ENCODE results near the gene DPEP1.
"Not testable (repeated sequence)": the region's sequence is repeated elsewhere in the genome, so short reads cannot be mapped to it uniquely, and the experiment has no call there.

The DPEP1 gene

DNA sequence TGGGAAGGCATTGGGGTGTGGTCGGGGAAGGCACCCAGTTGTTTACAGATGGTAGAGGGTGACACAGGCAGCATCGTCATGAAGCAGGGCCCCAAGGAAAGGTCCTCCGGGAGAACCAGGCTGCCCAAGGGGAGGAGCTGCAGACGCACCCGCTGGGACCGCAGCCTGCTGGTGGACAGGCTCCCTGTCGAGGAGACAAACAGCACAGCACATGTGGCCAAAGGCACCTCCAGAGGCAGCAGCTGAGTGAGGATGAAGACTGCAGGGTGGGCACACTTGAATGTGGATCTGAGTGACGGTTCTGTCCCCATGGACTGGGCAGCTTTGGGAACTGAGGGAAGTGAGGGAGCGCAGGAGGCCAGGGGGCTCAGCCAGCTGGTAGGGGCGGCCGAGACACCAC, 31.7 kb downstream of the DPEP1 start:
- no peak for DNase-seq

GRCh38 chr16:89646270-89646669, 32.8 kb downstream of the DPEP1 start:
- no peak for DNase-seq

DNA sequence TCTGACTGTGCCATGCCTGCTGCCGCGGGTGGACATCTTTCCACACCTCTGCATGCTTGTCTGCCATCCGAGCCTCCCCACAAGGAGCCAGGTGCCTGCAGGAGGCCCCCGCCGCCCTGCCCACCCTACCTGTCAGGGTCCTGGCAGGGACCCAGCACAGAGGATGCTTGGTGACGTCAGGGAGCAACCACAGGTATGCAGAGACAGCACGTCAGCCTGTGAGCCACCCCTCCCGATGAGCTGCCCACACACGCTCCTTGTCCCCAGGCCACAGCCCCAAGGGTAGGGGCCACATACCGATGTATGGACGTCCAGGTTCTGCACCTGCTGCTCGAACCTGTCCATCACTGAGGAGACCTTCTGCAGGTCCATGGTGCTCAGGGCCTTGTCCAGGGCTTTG, 33.5 kb downstream of the DPEP1 start:
- DNase-seq: no peak

- peak in 3 of 56 donors; percentile 12 to 23 (median 18) for DNase-seq
Observed at GRCh38 chr16:89651584-89651983, 38.1 kb downstream of the DPEP1 start.

- DNase-seq: no peak
Observed at GRCh38 chr16:89653656-89654295, 40.3 kb downstream of the DPEP1 start.

- no peak for DNase-seq
Observed at GRCh38 chr16:89655062-89655643, 41.7 kb downstream of the DPEP1 start.

GRCh38 chr16:89656435-89657121, 43.1 kb downstream of the DPEP1 start:
- DNase-seq: no peak

DNA sequence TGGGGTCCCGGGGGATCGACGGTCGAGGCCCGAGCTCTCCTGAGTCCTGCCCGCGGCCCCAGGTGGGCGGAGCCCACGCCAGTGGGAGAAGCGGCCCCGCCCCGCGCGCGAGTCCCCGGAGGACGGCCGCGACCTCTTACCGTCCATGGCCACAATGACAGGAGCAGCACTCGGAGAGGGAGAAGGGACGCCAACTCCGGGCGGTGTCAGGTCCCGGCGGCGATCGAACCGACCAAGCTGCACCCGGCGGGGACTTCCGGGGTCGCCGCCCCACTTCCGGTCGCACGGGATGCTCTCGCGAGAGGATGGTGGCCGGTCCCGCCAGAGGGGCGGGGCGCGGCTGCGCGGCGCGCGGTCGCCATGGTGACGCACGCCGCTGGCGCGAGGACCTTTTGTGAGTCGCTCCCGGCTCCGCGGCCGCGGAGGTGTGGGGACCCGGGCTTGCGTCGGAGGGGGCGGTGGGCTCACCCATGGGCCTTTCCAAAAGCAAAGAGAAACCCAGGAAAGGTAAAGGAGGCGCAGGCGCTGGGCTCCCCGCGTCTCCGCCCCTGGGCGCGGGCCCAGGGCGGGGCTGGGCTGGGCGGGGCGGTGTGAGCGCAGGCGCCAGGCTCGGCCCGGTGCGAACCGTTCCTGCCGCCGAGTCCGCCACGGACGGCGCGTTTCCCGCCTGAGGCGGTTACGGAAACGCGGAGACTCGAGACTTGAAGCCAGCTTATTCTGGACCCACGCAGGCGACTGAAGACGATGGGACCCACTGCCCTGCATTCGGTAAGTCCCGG, 44.2 kb downstream of the DPEP1 start, which contains the start of the genes CHMP1A and SPATA33:
CHMP1A (minus strand) TSS at position 267 of the 779 bp plus-strand sequence; CDS start at position 147, 120 bp downstream.
SPATA33 (plus strand) TSS at position 395 of the 779 bp plus-strand sequence; CDS start at position 471, 76 bp downstream.
- DNase-seq: peak in 55 of 56 donors; percentile 44 to 94 (median 79)

- no peak for DNase-seq
Observed at GRCh38 chr16:89658221-89658879, 44.9 kb downstream of the DPEP1 start.

DNA sequence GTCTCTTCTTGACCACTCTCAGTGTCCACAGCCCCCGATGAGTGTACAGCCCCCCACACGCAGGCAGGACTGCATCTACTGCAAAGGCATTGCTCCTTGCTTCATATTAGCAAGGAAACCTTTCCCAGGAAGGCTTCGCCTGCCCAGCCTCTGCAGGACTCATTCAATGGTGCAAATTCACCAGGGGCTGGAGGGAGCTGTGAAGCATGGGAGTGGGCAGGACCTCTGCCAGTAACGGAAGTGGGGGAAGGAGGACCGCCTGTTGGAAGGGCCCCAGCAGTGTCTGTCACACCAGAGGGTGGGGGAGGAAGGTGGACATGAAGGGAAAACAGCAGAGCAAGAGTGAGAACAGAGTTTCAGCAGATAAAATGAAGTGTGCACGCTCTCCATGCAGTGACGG, 46.7 kb downstream of the DPEP1 start:
- DNase-seq: no peak

GRCh38 chr16:89661215-89661614, 47.8 kb downstream of the DPEP1 start:
- no peak for DNase-seq

- not testable (repeated sequence) for DNase-seq
Observed at GRCh38 chr16:89664238-89664637, 50.8 kb downstream of the DPEP1 start.

DNA sequence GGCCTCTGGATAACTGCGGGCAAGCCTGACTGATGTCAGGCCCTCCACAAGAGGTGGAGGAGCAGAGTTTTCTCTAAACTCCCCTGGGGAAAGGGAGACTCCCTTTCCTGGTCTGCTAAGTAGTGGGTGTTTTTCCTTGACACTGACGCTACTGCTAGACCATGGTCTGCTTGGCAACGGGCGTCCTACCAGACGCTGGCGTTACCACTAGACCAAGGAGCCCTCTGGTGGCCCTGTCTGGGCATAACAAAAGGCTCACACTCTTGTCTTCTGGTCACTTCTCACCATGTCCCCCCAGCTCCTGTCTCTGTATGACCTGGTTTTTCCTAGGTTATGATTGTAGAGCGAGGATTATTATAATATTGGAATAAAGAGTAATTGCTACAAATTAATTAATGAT, 53.6 kb downstream of the DPEP1 start:
- DNase-seq: peak in 11 of 56 donors; percentile 14 to 59 (median 24)

GRCh38 chr16:89667633-89668032, 54.2 kb downstream of the DPEP1 start:
- no peak for DNase-seq

DNA sequence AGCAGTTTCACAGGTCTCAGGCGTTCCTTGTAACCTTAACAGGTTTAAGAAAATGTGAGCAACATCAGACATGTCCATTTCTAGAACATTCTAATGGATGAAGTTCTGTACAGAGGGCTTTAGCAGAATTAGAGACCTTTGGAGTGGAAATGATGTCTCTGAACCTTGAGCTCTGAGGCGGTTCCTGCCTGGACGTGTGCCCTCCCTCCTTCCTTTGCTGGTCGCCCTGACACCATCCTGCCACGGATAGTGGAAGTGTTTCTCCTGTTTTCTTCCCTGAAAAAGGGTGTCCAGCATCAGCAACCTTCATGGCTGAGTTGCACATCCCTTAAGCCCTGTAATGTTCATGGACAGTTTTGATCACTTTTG, 55.3 kb downstream of the DPEP1 start:
- DNase-seq: no peak

- DNase-seq: no peak
Observed at GRCh38 chr16:89669755-89670154, 56.3 kb downstream of the DPEP1 start.

DNA sequence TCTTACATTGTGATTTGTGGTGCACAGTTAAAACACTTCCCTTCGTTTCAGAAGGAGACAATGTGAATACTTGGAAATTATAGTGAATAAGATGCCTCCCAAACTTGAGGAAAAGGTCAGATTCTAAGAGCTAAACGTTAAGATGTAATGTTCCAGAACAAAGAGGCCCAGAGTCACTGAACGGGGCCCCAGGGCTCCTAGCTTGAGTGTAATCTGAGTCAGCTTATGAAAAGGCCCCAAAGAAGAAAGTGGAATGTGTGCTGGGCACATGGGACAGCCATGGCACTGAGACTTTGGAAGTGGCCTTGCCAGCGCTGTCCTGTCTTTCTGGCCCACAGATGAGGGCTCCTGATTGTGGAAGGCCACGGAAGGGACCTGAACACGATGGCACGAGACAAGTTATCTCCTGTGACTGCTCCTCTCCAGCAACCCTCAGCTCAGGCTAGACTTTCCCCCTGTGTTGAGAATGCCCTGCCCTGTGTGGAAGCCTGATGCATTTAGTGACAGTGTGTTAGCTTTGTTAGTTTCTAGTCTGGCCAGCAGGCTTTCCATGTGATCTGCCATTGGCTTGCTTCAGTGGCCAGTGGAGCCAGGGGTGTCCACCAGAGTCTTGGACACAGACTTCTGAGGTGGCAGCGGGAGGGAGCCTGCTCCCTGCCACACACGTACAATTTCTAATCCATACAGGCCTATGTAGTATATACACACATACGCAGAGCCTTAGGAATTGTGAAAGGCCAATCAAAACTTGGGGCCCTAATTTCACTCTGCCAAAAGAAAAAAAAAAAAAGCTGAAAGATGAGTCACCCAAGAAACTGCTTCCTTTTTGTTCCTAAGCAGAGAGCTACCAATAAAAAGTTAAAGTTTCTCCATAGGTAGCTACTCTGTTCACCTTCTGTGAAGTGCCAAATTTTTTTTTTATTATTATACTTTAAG, 57.3 kb downstream of the DPEP1 start:
- peak in 1 of 56 donors; percentile 26 for DNase-seq

GRCh38 chr16:89671565-89671964, 58.1 kb downstream of the DPEP1 start:
- DNase-seq: not testable (repeated sequence)

DNA sequence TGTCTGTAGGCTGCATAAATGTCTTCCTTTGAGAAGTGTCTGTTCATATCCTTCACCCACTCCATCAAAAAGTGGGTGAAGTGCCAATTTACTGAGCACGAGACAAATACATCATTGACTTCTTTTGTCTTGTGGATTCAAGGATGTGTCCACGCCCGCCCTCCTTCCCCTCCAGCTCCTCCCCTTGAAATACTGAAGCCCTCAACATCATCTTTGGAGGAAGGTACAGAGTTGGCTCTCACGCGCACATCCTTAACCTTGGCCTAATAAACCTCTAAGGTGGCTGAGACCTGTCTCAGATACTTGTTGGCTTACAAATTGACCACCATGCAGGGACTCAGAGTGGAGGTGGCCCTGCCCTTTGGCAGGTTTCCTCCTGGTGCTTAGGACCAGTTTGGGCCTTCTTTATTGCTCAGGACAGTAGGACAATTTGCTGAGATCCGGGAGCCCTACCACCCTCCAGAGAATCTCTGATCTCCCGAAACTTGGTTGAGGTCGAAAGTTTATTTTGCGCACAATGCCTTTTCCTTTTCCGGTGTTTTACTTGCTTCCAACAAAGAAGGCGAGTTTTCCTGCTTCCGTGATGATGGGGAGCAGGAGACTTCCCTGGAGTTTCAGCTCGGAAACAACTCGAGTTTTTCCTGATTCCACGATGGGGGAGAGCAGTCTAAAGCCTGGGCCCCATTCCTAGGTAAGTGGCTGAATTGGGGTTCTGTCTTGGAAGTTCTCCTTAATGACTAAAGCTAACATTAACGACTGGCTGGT, 58.9 kb downstream of the DPEP1 start:
- no peak for DNase-seq
